Left ventricle myocardium inferior (tissue), 1 donor: Measurements from ENCODE around the gene TFG. TPM values are rescaled to one million over a fixed set of nuclear protein-coding genes. Genes with fewer than 3 reads are reported as not detected.

Experiments
- DNase-seq: peaks from one replicate; pipeline ENCODE4 v3.0.0-alpha.2; 2020
- H3K27ac ChIP-seq: fragments of 200-600 bp; replicated peaks from 2 replicates; pipeline ENCODE4 v1.8.0; 2021
- H3K27me3 ChIP-seq: fragments of 200-600 bp; 2 replicates; pipeline ENCODE4 v1.8.0; 2021; ENCODE audit warnings: low read depth
- H3K36me3 ChIP-seq: fragments of 200-600 bp; 2 replicates; pipeline ENCODE4 v1.8.0; 2021
- H3K4me1 ChIP-seq: fragments of 200-600 bp; 2 replicates; pipeline ENCODE4 v1.8.0; 2021
- H3K4me3 ChIP-seq: fragments of 200-600 bp; 2 replicates; pipeline ENCODE4 v1.8.0; 2021; ENCODE audit warnings: mild to moderate bottlenecking, moderate library complexity
- H3K9me3 ChIP-seq: fragments of 200-600 bp; replicated peaks from 2 replicates; pipeline ENCODE4 v1.8.0; 2021
- CTCF ChIP-seq: fragments of 200-600 bp; IDR thresholded peaks from 2 replicates; pipeline ENCODE4 v1.8.0; 2021; ENCODE audit warnings: antibody characterized with exemption, mild to moderate bottlenecking, borderline replicate concordance
- intact Hi-C: fragments of 100-400 bp; cut with micrococcal nuclease; formaldehyde crosslinking; loops from one replicate; pipeline ENCODE4 v1.11.0; 2022
- total RNA-seq: library from RNA; stranded (reverse); fragmentation: NEBNext Ultra II Directional; extraction: Animal tissue kit (Norgen Biotek cat#: 25700); gene quantifications from one replicate; pipeline ENCODE4 v1.2.1, GENCODE V29; 2021
- donor health status: DM: no; HTN: yes; CAD: no; lungs with severe emphysema.

The TFG gene
- total RNA-seq, 1 donor from 2014 or later, result 114 TPM

GRCh38 chr3:100719136-100719535, 9.8 kb downstream of the TFG start:
- no peaks in the 10 kb centered on the region for H3K27me3 ChIP-seq
- no peak for DNase-seq
- H3K4me3 ChIP-seq, result no peak overlapping the region
- H3K4me1 ChIP-seq, result peaks cover 59% of the 10 kb centered on the region
- intact Hi-C loops, result no loop called here
- no peaks in the 10 kb centered on the region for H3K9me3 ChIP-seq
- peaks cover 68% of the 10 kb centered on the region for H3K36me3 ChIP-seq
- TF ChIP-seq CTCF, result no peak
- no peak overlapping the region for H3K27ac ChIP-seq

- TF ChIP-seq CTCF, result no peak
- DNase-seq, result no peak
- H3K27me3 ChIP-seq, result no peaks in the 10 kb centered on the region
- H3K27ac ChIP-seq, result no peak overlapping the region
- H3K4me1 ChIP-seq, result peaks cover 46% of the 10 kb centered on the region
- no peaks in the 10 kb centered on the region for H3K9me3 ChIP-seq
- peaks cover 67% of the 10 kb centered on the region for H3K36me3 ChIP-seq
- H3K4me3 ChIP-seq, result no peak overlapping the region
- intact Hi-C loops, result no loop called here
Measured at GRCh38 chr3:100720426-100720825, 11.1 kb downstream of the TFG start.

GRCh38 chr3:100725935-100726513, 16.7 kb downstream of the TFG start:
- no peak overlapping the region for H3K27ac ChIP-seq

GRCh38 chr3:100726706-100727105, 17.4 kb downstream of the TFG start:
- H3K36me3 ChIP-seq, result peaks cover 53% of the 10 kb centered on the region
- H3K27ac ChIP-seq, result no peak overlapping the region

More at GRCh38 chr3:100725935-100726513, 16.7 kb downstream of the TFG start:
- intact Hi-C loops, result no loop called here
- no peak for DNase-seq
- Histone ChIP-seq H3K27me3 (no peaks in the 10 kb centered on the region), H3K9me3 (no peaks in the 10 kb centered on the region), H3K36me3 (peaks cover 54% of the 10 kb centered on the region), H3K4me1 (peaks cover 43% of the 10 kb centered on the region), H3K4me3 (no peak overlapping the region)
- no peak for TF ChIP-seq CTCF

GRCh38 chr3:100730524-100730923, 21.2 kb downstream of the TFG start:
- no peak for DNase-seq
- Histone ChIP-seq H3K36me3 (peaks cover 44% of the 10 kb centered on the region), H3K27ac (no peak overlapping the region), H3K4me3 (no peak overlapping the region), H3K4me1 (peaks cover 70% of the 10 kb centered on the region), H3K9me3 (no peaks in the 10 kb centered on the region), H3K27me3 (no peaks in the 10 kb centered on the region)
- intact Hi-C loops, result no loop called here
- no peak for TF ChIP-seq CTCF

More at GRCh38 chr3:100726706-100727105, 17.4 kb downstream of the TFG start:
- TF ChIP-seq CTCF, result no peak
- intact Hi-C loops, result no loop called here
- no peak overlapping the region for H3K4me3 ChIP-seq
- H3K27me3 ChIP-seq, result no peaks in the 10 kb centered on the region
- DNase-seq, result no peak
- no peaks in the 10 kb centered on the region for H3K9me3 ChIP-seq
- H3K4me1 ChIP-seq, result peaks cover 46% of the 10 kb centered on the region
